GM23338 (cell line): Measurements from ENCODE around the gene MADCAM1. TPM values are rescaled to one million over a fixed set of nuclear protein-coding genes. Genes with fewer than 3 reads are reported as not detected.

Source experiments
- ATAC-seq: fragments of 200-7000 bp; cut with Tn5 transposase; 3 replicates; pipeline ENCODE4 v1.9.1; 2020
- DNase-seq: peaks from one replicate; pipeline ENCODE4 v3.0.0-alpha.2; 2015; ENCODE audit warnings: low spot score
- H2AFZ ChIP-seq: fragments of 200-600 bp; sonication (generic); 2 replicates; pipeline ENCODE4 v1.8.0; 2016; ENCODE audit warnings: antibody characterized with exemption, mild to moderate bottlenecking, moderate library complexity
- H3F3A ChIP-seq: fragments of 200-600 bp; sonication (generic); replicated peaks from 2 replicates; pipeline ENCODE4 v1.8.0; 2017; ENCODE audit warnings: antibody characterized with exemption, mixed run types, low read depth
- H3K27ac ChIP-seq: fragments of 200-600 bp; sonication (generic); 2 replicates; pipeline ENCODE4 v1.6.1; 2016; ENCODE audit warnings: low read depth
- H3K27me3 ChIP-seq: fragments of 200-600 bp; sonication (generic); 2 replicates; pipeline ENCODE4 v1.8.0; 2016; ENCODE audit warnings: mild to moderate bottlenecking, mixed run types, moderate library complexity; ENCODE audit not compliant: insufficient read depth
- H3K36me3 ChIP-seq: fragments of 200-600 bp; sonication (generic); 2 replicates; pipeline ENCODE4 v1.8.0; 2016; ENCODE audit warnings: mild to moderate bottlenecking; ENCODE audit not compliant: insufficient read depth
- H3K4me1 ChIP-seq: fragments of 200-600 bp; sonication (generic); 2 replicates; pipeline ENCODE4 v1.8.0; 2016; ENCODE audit warnings: mild to moderate bottlenecking, moderate library complexity; ENCODE audit not compliant: insufficient read depth
- H3K4me2 ChIP-seq: fragments of 200-600 bp; sonication (generic); 2 replicates; pipeline ENCODE4 v1.7.1; 2017; ENCODE audit warnings: mixed run types
- H3K4me3 ChIP-seq: fragments of 200-600 bp; sonication (generic); 2 replicates; pipeline ENCODE4 v1.6.1; 2016; ENCODE audit warnings: mixed run types
- H3K79me2 ChIP-seq: fragments of 200-600 bp; sonication (generic); replicated peaks from 2 replicates; pipeline ENCODE4 v1.8.0; 2017; ENCODE audit warnings: mild to moderate bottlenecking; ENCODE audit not compliant: insufficient read depth
- H3K9me2 ChIP-seq: fragments of 200-600 bp; sonication (generic); 2 replicates; pipeline ENCODE4 v1.8.0; 2017; ENCODE audit not compliant: insufficient read depth
- H4K20me1 ChIP-seq: fragments of 200-600 bp; sonication (generic); replicated peaks from 2 replicates; pipeline ENCODE4 v1.8.0; 2017; ENCODE audit warnings: mild to moderate bottlenecking; ENCODE audit not compliant: insufficient read depth
- H3K27ac Mint-ChIP-seq: 2 replicates; pipeline ENCODE4 v1.8.0; 2020; ENCODE audit warnings: inconsistent platforms, mild to moderate bottlenecking, moderate library complexity, mixed read lengths
- H3K27me3 Mint-ChIP-seq: 3 replicates; pipeline ENCODE4 v1.8.0; 2022; ENCODE audit warnings: low read depth, mild to moderate bottlenecking, moderate library complexity, mixed read lengths, inconsistent platforms; ENCODE audit not compliant: insufficient read depth, poor library complexity
- H3K36me3 Mint-ChIP-seq: 3 replicates; pipeline ENCODE4 v1.8.0; 2021; ENCODE audit warnings: low read depth, mild to moderate bottlenecking, inconsistent platforms, moderate library complexity, mixed read lengths
- H3K4me1 Mint-ChIP-seq: 3 replicates; pipeline ENCODE4 v1.8.0; 2020; ENCODE audit warnings: mild to moderate bottlenecking, inconsistent platforms, mixed read lengths
- H3K4me3 Mint-ChIP-seq: 3 replicates; pipeline ENCODE4 v1.8.0; 2021; ENCODE audit warnings: moderate library complexity, mild to moderate bottlenecking, inconsistent platforms, mixed read lengths
- H3K9me3 Mint-ChIP-seq: 3 replicates; pipeline ENCODE4 v1.8.0; 2020; ENCODE audit warnings: moderate library complexity, mild to moderate bottlenecking, inconsistent platforms, mixed read lengths
- CREB1 ChIP-seq: fragments of 250-450 bp; sonication (Bioruptor Pico); IDR thresholded peaks from 2 replicates; pipeline ENCODE4 v1.5.0; 2020; ENCODE audit warnings: low read depth, mild to moderate bottlenecking, moderate library complexity
- CTCF ChIP-seq, 2 experiments: fragments of 200-600 bp in 1 of 2; sonication (generic) in 1 of 2; conservative IDR thresholded peaks; 2 replicates each; pipeline versions ENCODE4 v1.5.1 to v1.6.1; 2016 to 2017; ENCODE audit warnings: antibody characterized with exemption in 2 of 2, low read depth in 2 of 2, mild to moderate bottlenecking in 2 of 2, moderate library complexity in 1 of 2
- EZH2 ChIP-seq: fragments of 200-600 bp; sonication (generic); IDR thresholded peaks from one replicate; pipeline ENCODE4 v1.8.0; 2017; ENCODE audit warnings: antibody characterized with exemption, mild to moderate bottlenecking, low read depth; ENCODE audit not compliant: unreplicated experiment
- EZH2phosphoT487 ChIP-seq: fragments of 200-600 bp; sonication (generic); IDR thresholded peaks from one replicate; pipeline ENCODE4 v1.8.1; 2018; ENCODE audit warnings: antibody characterized with exemption; ENCODE audit not compliant: unreplicated experiment
- NANOG ChIP-seq: IDR thresholded peaks from 2 replicates; pipeline ENCODE4 v1.6.1; 2016; ENCODE audit warnings: antibody characterized with exemption, borderline replicate concordance
- ZNF462 ChIP-seq: fragments of 250-450 bp; sonication (Bioruptor Pico); IDR thresholded peaks from 2 replicates; pipeline ENCODE4 v1.5.0; 2020; ENCODE audit warnings: mild to moderate bottlenecking, moderate library complexity
- polyA plus RNA-seq: library from polyadenylated mRNA; unstranded; fragments of >200 nt; fragmentation: Nextera tagmentation; extraction: Ambion mirVana; gene quantifications from 2 replicates; pipeline ENCODE4 v1.2.1, GENCODE V29; 2016
- total RNA-seq: library from RNA; depleted of rRNA; stranded (reverse); fragments of >200 nt; shearing (Covaris generic); gene quantifications from 2 replicates; pipeline ENCODE4 v1.2.3, GENCODE V29; 2014

The MADCAM1 gene
- total and polyA plus RNA-seq, 2 experiments from 2014 or later: 2.1 to 2.5 TPM

GRCh38 chr19:532561-533363, 36.5 kb downstream of the MADCAM1 start:
- H3K4me3 Mint-ChIP-seq: peak overlapping the region; percentile 87
- peak; percentile 90 for DNase-seq
- peak overlapping the region; percentile 79; the same call in 1 of the 2 replicates for H3K27ac Mint-ChIP-seq
- peak; percentile 42 for ATAC-seq
- Histone ChIP-seq H3K9me2 (no peaks in the 10 kb centered on the region), H3F3A (peaks cover 13% of the 10 kb centered on the region), H3K4me2 (peak overlapping the region; percentile 94), H3K27ac (no peak overlapping the region; the same call in 1 of the 2 replicates), H3K27me3 (no peaks in the 10 kb centered on the region), H4K20me1 (peaks cover 17% of the 10 kb centered on the region), H2AFZ (no peak overlapping the region), H3K4me1 (no peaks in the 10 kb centered on the region; the same call in 1 of the 2 replicates), H3K4me3 (peak overlapping the region; percentile 98), H3K36me3 (no peaks in the 10 kb centered on the region; the same call in 1 of the 2 replicates), H3K79me2 (peaks cover 25% of the 10 kb centered on the region)
- peak; percentile 59 to 63 for TF ChIP-seq CTCF (conservative IDR thresholded peaks at IDR 0.05; ENCODE audit: low read depth in 2 of 2)
- no peak for TF ChIP-seq CREB1
- TF ChIP-seq NANOG: no peak
- H3K36me3 Mint-ChIP-seq: peaks cover 13% of the 10 kb centered on the region; the same call in 2 of the 3 replicates
- H3K4me1 Mint-ChIP-seq: peaks cover 9% of the 10 kb centered on the region
- H3K9me3 Mint-ChIP-seq: 0 out of 3 replicates have a peak, but pooled peaks cover 2% of the 10 kb centered on the region
- peaks cover 17% of the 10 kb centered on the region for H3K27me3 Mint-ChIP-seq

GRCh38 chr19:533364-534058, 37.2 kb downstream of the MADCAM1 start:
- peak overlapping the region; percentile 98 for H3K4me3 ChIP-seq
- no peaks in the 10 kb centered on the region for H3K9me2 ChIP-seq
- Mint-ChIP-seq H3K27ac (no peak overlapping the region), H3K27me3 (peaks cover 15% of the 10 kb centered on the region), H3K4me3 (peak overlapping the region; percentile 87), H3K4me1 (peaks cover 6% of the 10 kb centered on the region), H3K9me3 (peaks cover 2% of the 10 kb centered on the region; the same call in 1 of the 3 replicates), H3K36me3 (peaks cover 20% of the 10 kb centered on the region)
- no peak for DNase-seq
- H3K27ac ChIP-seq: no peak overlapping the region; the same call in 1 of the 2 replicates
- H3K36me3 ChIP-seq: no peaks in the 10 kb centered on the region; the same call in 1 of the 2 replicates
- H3F3A ChIP-seq: peaks cover 13% of the 10 kb centered on the region
- peaks cover 17% of the 10 kb centered on the region for H4K20me1 ChIP-seq
- no peak for ATAC-seq
- H3K27me3 ChIP-seq: no peaks in the 10 kb centered on the region
- peaks cover 25% of the 10 kb centered on the region for H3K79me2 ChIP-seq
- H3K4me2 ChIP-seq: peak overlapping the region; percentile 94
- H3K4me1 ChIP-seq: no peaks in the 10 kb centered on the region; the same call in 1 of the 2 replicates
- no peak overlapping the region for H2AFZ ChIP-seq
- TF ChIP-seq CTCF (conservative IDR thresholded peaks at IDR 0.05; ENCODE audit: low read depth in 2 of 2) (no peak), ZNF462 (CRISPR knock-in tag) (no peak), EZH2phosphoT487 (no peak), EZH2 (no peak)
